Measurements from ENCODE around the gene CPOX.

- TF ChIP-seq EZH2 (IDR thresholded peaks at IDR 0.05; ENCODE audit: low read depth, low read length, severe bottlenecking) (no peak), YY1 (IDR thresholded peaks at IDR 0.05; ENCODE audit: low read depth, low read length) (no peak), RXRA (IDR thresholded peaks at IDR 0.05; ENCODE audit: insufficient read depth, low read depth, low read length) (no peak), BCL11A (IDR thresholded peaks at IDR 0.05; ENCODE audit: low read depth in 2 of 2, low read length in 2 of 2) (no peak), SIN3A (conservative IDR thresholded peaks at IDR 0.05 in 1 of 2, IDR thresholded peaks at IDR 0.05 in 1 of 2; ENCODE audit: low read depth in 1 of 2, low read length in 2 of 2) (no peak), ASH2L (IDR thresholded peaks at IDR 0.05; ENCODE audit: low read length) (no peak), EP300 (IDR thresholded peaks at IDR 0.05; ENCODE audit: borderline replicate concordance in 1 of 2, low read depth in 2 of 2, low read length in 2 of 2) (no peak), POLR2A (IDR thresholded peaks at IDR 0.05; ENCODE audit: control extremely low read depth in 1 of 2, low read depth in 2 of 2, low read length in 2 of 2) (no peak), ATF2 (IDR thresholded peaks at IDR 0.05; ENCODE audit: low read length) (no peak), KDM5A (IDR thresholded peaks at IDR 0.05; ENCODE audit: low read length) (no peak), TAF7 (optimal IDR thresholded peaks at IDR 0.05; ENCODE audit: borderline replicate concordance, low read depth, low read length) (no peak), JUN (IDR thresholded peaks at IDR 0.05; ENCODE audit: low read depth, low read length) (no peak), GABPA (IDR thresholded peaks at IDR 0.05; ENCODE audit: borderline replicate concordance, insufficient read depth, low read length) (no peak)
- TF ChIP-seq, protein P1, sequence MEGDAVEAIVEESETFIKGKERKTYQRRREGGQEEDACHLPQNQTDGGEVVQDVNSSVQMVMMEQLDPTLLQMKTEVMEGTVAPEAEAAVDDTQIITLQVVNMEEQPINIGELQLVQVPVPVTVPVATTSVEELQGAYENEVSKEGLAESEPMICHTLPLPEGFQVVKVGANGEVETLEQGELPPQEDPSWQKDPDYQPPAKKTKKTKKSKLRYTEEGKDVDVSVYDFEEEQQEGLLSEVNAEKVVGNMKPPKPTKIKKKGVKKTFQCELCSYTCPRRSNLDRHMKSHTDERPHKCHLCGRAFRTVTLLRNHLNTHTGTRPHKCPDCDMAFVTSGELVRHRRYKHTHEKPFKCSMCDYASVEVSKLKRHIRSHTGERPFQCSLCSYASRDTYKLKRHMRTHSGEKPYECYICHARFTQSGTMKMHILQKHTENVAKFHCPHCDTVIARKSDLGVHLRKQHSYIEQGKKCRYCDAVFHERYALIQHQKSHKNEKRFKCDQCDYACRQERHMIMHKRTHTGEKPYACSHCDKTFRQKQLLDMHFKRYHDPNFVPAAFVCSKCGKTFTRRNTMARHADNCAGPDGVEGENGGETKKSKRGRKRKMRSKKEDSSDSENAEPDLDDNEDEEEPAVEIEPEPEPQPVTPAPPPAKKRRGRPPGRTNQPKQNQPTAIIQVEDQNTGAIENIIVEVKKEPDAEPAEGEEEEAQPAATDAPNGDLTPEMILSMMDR (IDR thresholded peaks at IDR 0.05; ENCODE audit: control extremely low read depth in 1 of 3, insufficient read depth in 1 of 3, low read depth in 1 of 3, low read length in 3 of 3): no peak
These were observed 58.7 kb downstream of the CPOX start for GRCh38 chr3:98534734-98535133.
